Measurements from ENCODE around the gene PRR36. TPM values are rescaled to one million over a fixed set of nuclear protein-coding genes. Genes with fewer than 3 reads are reported as not detected.

PRR36 gene
- total and polyA plus RNA-seq, 10 donors = 0.02 to 0.43 (median 0.09) TPM; not detected in 3

DNA sequence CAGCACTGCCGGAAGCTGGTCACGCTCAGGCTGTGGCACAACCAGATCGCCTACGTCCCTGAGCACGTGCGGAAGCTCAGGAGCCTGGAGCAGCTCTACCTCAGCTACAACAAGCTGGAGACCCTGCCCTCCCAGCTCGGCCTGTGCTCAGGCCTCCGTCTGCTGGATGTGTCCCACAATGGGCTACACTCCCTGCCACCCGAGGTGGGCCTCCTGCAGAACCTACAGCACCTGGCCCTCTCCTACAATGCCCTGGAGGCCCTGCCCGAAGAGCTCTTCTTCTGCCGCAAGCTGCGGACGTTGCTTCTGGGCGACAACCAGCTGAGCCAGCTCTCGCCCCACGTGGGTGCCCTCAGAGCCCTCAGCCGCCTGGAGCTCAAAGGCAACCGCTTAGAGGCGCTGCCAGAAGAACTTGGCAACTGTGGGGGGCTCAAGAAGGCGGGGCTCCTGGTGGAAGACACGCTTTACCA is 26.2 kb upstream of the PRR36 start:
- 76 to 85% (median 80%) methylated on average over 12 to 21 of the region's 21 CpGs for WGBS, 5 donors
- intact Hi-C loops (cut with DNase I; ENCODE audit: low total_unique reads) = no loop called here
- no peak overlapping the region for H3K27ac ChIP-seq
- no peak for DNase-seq
- peaks cover 0 to 17% (median 1%) of the 10 kb centered on the region in 7 donors for H3K27me3 ChIP-seq (replicated peaks in 1 of 7)
- TF ChIP-seq POLR2A (IDR thresholded peaks at IDR 0.05) (no peak), POLR2AphosphoS5 (IDR thresholded peaks at IDR 0.05) (no peak)
- TF ChIP-seq, protein P1, sequence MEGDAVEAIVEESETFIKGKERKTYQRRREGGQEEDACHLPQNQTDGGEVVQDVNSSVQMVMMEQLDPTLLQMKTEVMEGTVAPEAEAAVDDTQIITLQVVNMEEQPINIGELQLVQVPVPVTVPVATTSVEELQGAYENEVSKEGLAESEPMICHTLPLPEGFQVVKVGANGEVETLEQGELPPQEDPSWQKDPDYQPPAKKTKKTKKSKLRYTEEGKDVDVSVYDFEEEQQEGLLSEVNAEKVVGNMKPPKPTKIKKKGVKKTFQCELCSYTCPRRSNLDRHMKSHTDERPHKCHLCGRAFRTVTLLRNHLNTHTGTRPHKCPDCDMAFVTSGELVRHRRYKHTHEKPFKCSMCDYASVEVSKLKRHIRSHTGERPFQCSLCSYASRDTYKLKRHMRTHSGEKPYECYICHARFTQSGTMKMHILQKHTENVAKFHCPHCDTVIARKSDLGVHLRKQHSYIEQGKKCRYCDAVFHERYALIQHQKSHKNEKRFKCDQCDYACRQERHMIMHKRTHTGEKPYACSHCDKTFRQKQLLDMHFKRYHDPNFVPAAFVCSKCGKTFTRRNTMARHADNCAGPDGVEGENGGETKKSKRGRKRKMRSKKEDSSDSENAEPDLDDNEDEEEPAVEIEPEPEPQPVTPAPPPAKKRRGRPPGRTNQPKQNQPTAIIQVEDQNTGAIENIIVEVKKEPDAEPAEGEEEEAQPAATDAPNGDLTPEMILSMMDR (IDR thresholded peaks at IDR 0.05 in 8 of 11, conservative IDR thresholded peaks at IDR 0.05 in 3 of 11) = no peak
- H3K4me1 ChIP-seq = peaks cover 13 to 25% (median 21%) of the 10 kb centered on the region in 6 donors
- peaks cover 0 to 8% (median 0%) of the 10 kb centered on the region in 6 donors for H3K36me3 ChIP-seq
- H3K9me3 ChIP-seq = no peaks in the 10 kb centered on the region
- H3K4me3 ChIP-seq = no peak overlapping the region

DNA sequence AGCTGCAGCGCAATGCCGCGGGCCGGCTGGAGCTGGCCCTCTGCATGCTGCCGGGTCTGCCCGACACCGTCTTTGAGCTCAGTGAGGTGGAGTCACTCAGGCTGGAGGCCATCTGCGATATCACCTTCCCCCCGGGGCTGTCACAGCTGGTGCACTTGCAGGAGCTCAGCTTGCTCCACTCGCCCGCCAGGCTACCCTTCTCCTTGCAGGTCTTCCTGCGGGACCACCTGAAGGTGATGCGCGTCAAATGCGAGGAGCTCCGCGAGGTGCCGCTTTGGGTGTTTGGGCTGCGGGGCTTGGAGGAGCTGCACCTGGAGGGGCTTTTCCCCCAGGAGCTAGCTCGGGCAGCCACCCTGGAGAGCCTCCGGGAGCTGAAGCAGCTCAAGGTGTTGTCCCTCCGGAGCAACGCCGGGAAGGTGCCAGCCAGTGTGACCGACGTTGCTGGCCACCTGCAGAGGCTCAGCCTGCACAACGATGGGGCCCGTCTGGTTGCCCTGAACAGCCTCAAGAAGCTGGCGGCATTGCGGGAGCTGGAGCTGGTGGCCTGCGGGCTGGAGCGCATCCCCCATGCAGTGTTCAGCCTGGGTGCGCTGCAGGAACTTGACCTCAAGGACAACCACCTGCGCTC is 25.7 kb upstream of the PRR36 start:
- TF ChIP-seq POLR2A (IDR thresholded peaks at IDR 0.05) (no peak), POLR2AphosphoS5 (IDR thresholded peaks at IDR 0.05) (no peak)
- TF ChIP-seq, protein P1 (IDR thresholded peaks at IDR 0.05 in 8 of 11, conservative IDR thresholded peaks at IDR 0.05 in 3 of 11) = no peak
- no peak for DNase-seq
- H3K4me1 ChIP-seq = peaks cover 8 to 19% (median 15%) of the 10 kb centered on the region in 6 donors
- peaks cover 0 to 2% (median 0%) of the 10 kb centered on the region in 6 donors for H3K36me3 ChIP-seq
- intact Hi-C loops (cut with DNase I; ENCODE audit: low total_unique reads) = no loop called here
- H3K4me3 ChIP-seq = no peak overlapping the region
- 75 to 92% (median 88%) methylated on average over 4 to 34 of the region's 34 CpGs for WGBS, 5 donors
- H3K9me3 ChIP-seq = no peaks in the 10 kb centered on the region
- H3K27ac ChIP-seq = no peak overlapping the region
- peaks cover 0 to 22% (median 7%) of the 10 kb centered on the region in 7 donors for H3K27me3 ChIP-seq (replicated peaks in 1 of 7)

DNA sequence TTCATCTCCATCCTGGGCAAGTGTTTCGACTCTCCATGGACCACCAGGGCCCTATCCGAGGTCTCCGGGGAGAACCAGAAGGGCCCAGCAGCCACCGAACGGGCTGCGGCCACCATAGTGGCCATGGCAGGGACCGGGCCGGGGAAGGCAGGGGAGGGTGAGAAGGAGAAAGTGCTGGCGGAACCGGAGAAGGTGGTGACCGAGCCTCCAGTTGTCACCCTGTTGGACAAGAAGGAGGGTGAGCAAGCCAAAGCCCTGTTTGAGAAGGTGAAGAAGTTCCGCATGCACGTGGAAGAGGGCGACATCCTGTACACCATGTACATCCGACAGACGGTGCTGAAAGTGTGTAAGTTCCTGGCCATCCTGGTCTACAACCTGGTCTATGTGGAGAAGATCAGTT is 24.8 kb upstream of the PRR36 start:
- no peak for DNase-seq
- TF ChIP-seq, protein P1 (IDR thresholded peaks at IDR 0.05 in 8 of 11, conservative IDR thresholded peaks at IDR 0.05 in 3 of 11) = no peak
- no peak for TF ChIP-seq POLR2AphosphoS5 (IDR thresholded peaks at IDR 0.05)
- TF ChIP-seq POLR2A (IDR thresholded peaks at IDR 0.05) = no peak
- H3K9me3 ChIP-seq = no peaks in the 10 kb centered on the region
- 91 to 94% (median 92%) methylated on average over 16 of the region's 16 CpGs for WGBS, 5 donors
- no peak overlapping the region for H3K27ac ChIP-seq
- intact Hi-C loops (cut with DNase I; ENCODE audit: low total_unique reads) = no loop called here
- H3K36me3 ChIP-seq = no peaks in the 10 kb centered on the region
- H3K4me3 ChIP-seq = no peak overlapping the region
- peaks cover 0 to 31% (median 13%) of the 10 kb centered on the region in 7 donors for H3K27me3 ChIP-seq (replicated peaks in 1 of 7)
- peaks cover 4 to 12% (median 9%) of the 10 kb centered on the region in 6 donors for H3K4me1 ChIP-seq

DNA sequence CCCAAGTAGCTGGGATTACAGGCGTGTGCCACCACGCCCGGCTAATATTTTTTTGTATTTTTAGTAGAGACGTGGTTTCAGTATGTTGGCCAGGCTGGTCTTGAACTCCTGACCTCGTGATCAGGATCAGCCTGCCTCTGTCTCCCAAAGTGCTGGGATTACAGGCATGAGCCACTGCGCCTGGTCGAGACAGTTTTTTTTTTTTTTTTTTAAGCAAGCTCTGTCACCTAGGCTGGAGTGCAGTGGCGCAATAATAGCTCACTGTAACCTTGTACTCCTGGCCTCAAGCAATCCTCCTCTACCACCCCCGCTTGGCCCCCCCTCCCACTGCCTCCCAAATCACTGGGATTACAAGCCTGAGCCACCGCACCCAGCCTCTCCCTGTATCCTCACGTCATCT is 23.1 kb upstream of the PRR36 start:
- H3K36me3 ChIP-seq = no peaks in the 10 kb centered on the region
- TF ChIP-seq POLR2A (IDR thresholded peaks at IDR 0.05) = no peak
- TF ChIP-seq POLR2AphosphoS5 (IDR thresholded peaks at IDR 0.05) = no peak
- TF ChIP-seq, protein P1 (IDR thresholded peaks at IDR 0.05 in 8 of 11, conservative IDR thresholded peaks at IDR 0.05 in 3 of 11) = no peak
- no peak overlapping the region for H3K27ac ChIP-seq
- peaks cover 0 to 2% (median under 1%) of the 10 kb centered on the region in 6 donors for H3K4me1 ChIP-seq
- intact Hi-C loops (cut with DNase I; ENCODE audit: low total_unique reads) = no loop called here
- peaks cover 0 to 41% (median 15%) of the 10 kb centered on the region in 7 donors for H3K27me3 ChIP-seq (replicated peaks in 1 of 7)
- WGBS, 5 donors = 84 to 91% (median 89%) methylated on average over 11 of the region's 11 CpGs
- DNase-seq = no peak
- H3K9me3 ChIP-seq = no peaks in the 10 kb centered on the region
- no peak overlapping the region for H3K4me3 ChIP-seq
